ENCODE measurements around the gene ZSCAN2.

ZSCAN2 gene

GRCh38 chr15:84643838-84644237 is 43.0 kb downstream of the ZSCAN2 start:
- no peak for DNase-seq

GRCh38 chr15:84645496-84645895 is 44.7 kb downstream of the ZSCAN2 start:
- no peak for DNase-seq

GRCh38 chr15:84645997-84646396 is 45.2 kb downstream of the ZSCAN2 start:
- DNase-seq = no peak

GRCh38 chr15:84647726-84648125 is 46.9 kb downstream of the ZSCAN2 start:
- no peak for DNase-seq

- no peak for DNase-seq
Observed at GRCh38 chr15:84648539-84648938, 47.7 kb downstream of the ZSCAN2 start.

GRCh38 chr15:84649706-84650105 is 48.9 kb downstream of the ZSCAN2 start:
- no peak for DNase-seq

- DNase-seq = peak; percentile 68
Observed at GRCh38 chr15:84653584-84653909, 52.7 kb downstream of the ZSCAN2 start.

GRCh38 chr15:84653910-84654688 is 53.3 kb downstream of the ZSCAN2 start, which contains the start of gene WDR73:
TSS of gene WDR73 (minus strand) at chr15:84654283. CDS start at chr15:84654274, 9 bp downstream.
- DNase-seq = peak; percentile 99

- DNase-seq = peak; percentile 83
Observed at GRCh38 chr15:84654689-84655453, 54.1 kb downstream of the ZSCAN2 start.

GRCh38 chr15:84656972-84657371 is 56.2 kb downstream of the ZSCAN2 start:
- DNase-seq = no peak

GRCh38 chr15:84657748-84658079 is 56.9 kb downstream of the ZSCAN2 start:
- DNase-seq = no peak

GRCh38 chr15:84658080-84658787 is 57.4 kb downstream of the ZSCAN2 start, which contains the start of gene NMB:
TSS of gene NMB (minus strand) at chr15:84658199. CDS start at chr15:84658152, 47 bp downstream.
- peak; percentile 88 for DNase-seq

GRCh38 chr15:84658788-84659411 is 58.1 kb downstream of the ZSCAN2 start:
- DNase-seq = no peak

GRCh38 chr15:84659904-84660781 is 59.3 kb downstream of the ZSCAN2 start:
- no peak for DNase-seq

GRCh38 chr15:84661001-84661400 is 60.2 kb downstream of the ZSCAN2 start:
- DNase-seq = no peak

- no peak for DNase-seq
Observed at GRCh38 chr15:84666373-84666772, 65.6 kb downstream of the ZSCAN2 start.

- no peak for DNase-seq
Observed at GRCh38 chr15:84668221-84668982, 67.6 kb downstream of the ZSCAN2 start.

GRCh38 chr15:84669726-84670125 is 68.9 kb downstream of the ZSCAN2 start:
- peak; percentile 72 for DNase-seq

GRCh38 chr15:84671211-84671610 is 70.4 kb downstream of the ZSCAN2 start:
- no peak for DNase-seq

Measured in activated CD8-positive, alpha-beta memory T cell treated with anti-CD3 and anti-CD28 coated beads, Interleukin-2, amount 50 U/mL, for 48 hours (primary cell).